K562 (cell line): Measurements from ENCODE around the gene ZKSCAN5. TPM values are rescaled to one million over a fixed set of nuclear protein-coding genes. Genes with fewer than 3 reads are reported as not detected.

Experiments
- ATAC-seq: fragments of 200-7000 bp; cut with Tn5 transposase; 3 replicates; pipeline ENCODE4 v1.9.1; 2020; ENCODE audit warnings: moderate library complexity
- BruUV-seq: library from RNA; stranded (reverse); fragments of 400-500 nt; replicated peaks from 2 replicates; lab custom pipeline; 2021; lab: Mats Ljungman, UMichigan
- CTCF ChIA-PET: fragments of 300-600 bp; formaldehyde crosslinking; extraction: SDS; loops from one replicate; lab custom pipeline; 2021; ENCODE audit warnings: low intra/inter-chr PET ratio; lab: Yijun Ruan, JAX
- POLR2A ChIA-PET: fragments of 300-600, 350-650 bp; sonication (Branson Sonifier 250); formaldehyde crosslinking; extraction: SDS; loops from one replicate; lab custom pipeline; 2021; ENCODE audit warnings: antibody characterized with exemption, inconsistent platforms; lab: Yijun Ruan, JAX
- DNase-seq, 4 experiments: peaks; one replicate each; pipeline versions ENCODE4 v3.0.0 to v3.0.0-alpha.2; 2011 to 2018; ENCODE audit warnings: low spot score in 3 of 4, mixed read lengths in 3 of 4; ENCODE audit errors: extremely low read depth in 1 of 4
- FAIRE-seq: peaks from 2 replicates; lab custom pipeline; 2011; peaks lifted over from hg19 to GRCh38; lab: Jason Lieb, UNC
- H2AFZ ChIP-seq: 2 replicates; pipeline ENCODE4 v1.6.0; 2011; ENCODE audit warnings: low read depth, low read length, control low read depth, inconsistent platforms
- H3K27ac ChIP-seq: fragments of 200-600 bp; 3 replicates; pipeline ENCODE4 v1.8.0; 2011; ENCODE audit warnings: low read depth, mild to moderate bottlenecking, control low read depth, inconsistent platforms, low read length, moderate library complexity, mixed read lengths; ENCODE audit errors: extremely low read depth
- H3K27me3 ChIP-seq, 2 experiments: fragments of 300-600 bp in 1 of 2; 2 replicates in 1 of 2; 3 replicates in 1 of 2; pipeline versions ENCODE4 v1.6.0 to v1.8.0; 2011; ENCODE audit warnings: inconsistent platforms in 2 of 2, low read length in 2 of 2, mild to moderate bottlenecking in 1 of 2, mixed read lengths in 1 of 2, moderate library complexity in 1 of 2; ENCODE audit not compliant: control insufficient read depth in 2 of 2, insufficient read depth in 2 of 2
- H3K36me3 ChIP-seq: fragments of 300-600 bp; 3 replicates; pipeline ENCODE4 v1.8.0; 2011; ENCODE audit warnings: mild to moderate bottlenecking, low read length, inconsistent platforms; ENCODE audit not compliant: control insufficient read depth, insufficient read depth
- H3K4me1 ChIP-seq, 2 experiments: fragments of 200-600 bp in 1 of 2; replicated peaks in 1 of 2; 2 replicates in 1 of 2; 3 replicates in 1 of 2; pipeline versions ENCODE4 v1.5.1 to v1.8.0; 2011; ENCODE audit warnings: inconsistent platforms in 2 of 2, low read length in 2 of 2, mild to moderate bottlenecking in 1 of 2, mixed read lengths in 1 of 2, moderate library complexity in 1 of 2; ENCODE audit not compliant: control insufficient read depth in 2 of 2, insufficient read depth in 2 of 2
- H3K4me2 ChIP-seq: 2 replicates; pipeline ENCODE4 v1.6.1; 2011; ENCODE audit warnings: low read length, control low read depth, inconsistent platforms, mixed read lengths; ENCODE audit not compliant: insufficient read depth
- H3K4me3 ChIP-seq: fragments of 200-600 bp; sonication (generic), shearing (Covaris generic); 2 replicates; pipeline ENCODE4 v1.5.1; 2016; ENCODE audit warnings: control low read depth, inconsistent platforms
- H3K79me2 ChIP-seq: fragments of 200-600 bp; 3 replicates; pipeline ENCODE4 v1.8.0; 2011; ENCODE audit warnings: low read length, inconsistent platforms; ENCODE audit not compliant: control insufficient read depth, insufficient read depth
- H3K9ac ChIP-seq, 2 experiments: 2 replicates each; pipeline versions ENCODE4 v1.6.0 to v1.6.1; 2011; ENCODE audit warnings: low read depth in 2 of 2, low read length in 2 of 2, control low read depth in 1 of 2, inconsistent platforms in 1 of 2, mild to moderate bottlenecking in 1 of 2, mixed read lengths in 1 of 2; ENCODE audit not compliant: insufficient read depth in 1 of 2
- H3K9me1 ChIP-seq: one replicate; pipeline ENCODE4 v1.6.0; 2011; ENCODE audit warnings: inconsistent platforms, mild to moderate bottlenecking, low read length, moderate library complexity; ENCODE audit not compliant: control insufficient read depth, insufficient read depth
- H3K9me3 ChIP-seq: replicated peaks from 2 replicates; pipeline ENCODE4 v1.5.1; 2011; ENCODE audit warnings: low read depth, low read length, inconsistent platforms; ENCODE audit not compliant: control insufficient read depth, insufficient read depth
- H4K20me1 ChIP-seq: replicated peaks from 2 replicates; pipeline ENCODE4 v1.6.1; 2011; ENCODE audit warnings: low read length, inconsistent platforms, mixed read lengths; ENCODE audit not compliant: control insufficient read depth, insufficient read depth
- ARID1B ChIP-seq: fragments of 450-650 bp; IDR thresholded peaks from 2 replicates; pipeline ENCODE4 v1.6.1; 2016; ENCODE audit warnings: antibody characterized with exemption, mild to moderate bottlenecking, inconsistent platforms
- GMEB1 ChIP-seq: fragments of 250-450 bp; sonication (Bioruptor Pico); IDR thresholded peaks from 2 replicates; pipeline ENCODE4 v1.4.0; 2020; ENCODE audit warnings: mild to moderate bottlenecking
- HDAC6 ChIP-seq: IDR thresholded peaks from 2 replicates; pipeline ENCODE4 v1.6.1; 2012; ENCODE audit warnings: low read depth, mild to moderate bottlenecking, control low read depth, inconsistent platforms, low read length, moderate library complexity
- MAFK ChIP-seq: IDR thresholded peaks from 2 replicates; pipeline ENCODE4 v1.6.1; 2011; ENCODE audit warnings: low read length, improper control_type of control experiment
- MLX ChIP-seq, 2 experiments: fragments of 450-650 bp in 1 of 2; sonication (generic) in 1 of 2; formaldehyde crosslinking; conservative IDR thresholded peaks; 2 replicates each; pipeline versions ENCODE4 v1.4.0 to v1.8.1; 2020 to 2022; ENCODE audit warnings: mild to moderate bottlenecking in 1 of 2, missing genetic modification reagents in 1 of 2
- PATZ1 ChIP-seq: fragments of 250-450 bp; sonication (Bioruptor Pico); IDR thresholded peaks from 2 replicates; pipeline ENCODE4 v1.5.0; 2020; ENCODE audit warnings: mild to moderate bottlenecking, borderline replicate concordance
- RREB1 ChIP-seq: fragments of 250-450 bp; sonication (Bioruptor Pico); IDR thresholded peaks from 2 replicates; pipeline ENCODE4 v1.4.0; 2020
- SAFB2 ChIP-seq: fragments of 200-400 bp; formaldehyde crosslinking; IDR thresholded peaks from 2 replicates; pipeline ENCODE4 v1.6.1; 2018; ENCODE audit warnings: borderline replicate concordance, low read length, low read depth, moderate library complexity; ENCODE audit not compliant: severe bottlenecking
- SMARCB1 ChIP-seq: IDR thresholded peaks from 2 replicates; pipeline ENCODE4 v1.6.1; 2011; ENCODE audit warnings: improper control_type of control experiment, low read depth; ENCODE audit not compliant: insufficient read length
- TRIM28 ChIP-seq: fragments of 450-650 bp; IDR thresholded peaks from 2 replicates; pipeline ENCODE4 v1.6.1; 2017
- ZC3H4 ChIP-seq: sonication (generic); formaldehyde crosslinking; IDR thresholded peaks from 2 replicates; pipeline ENCODE4 v1.9.0; 2021; ENCODE audit warnings: missing genetic modification reagents, borderline replicate concordance
- ZNF699 ChIP-seq: fragments of 250-450 bp; sonication (Bioruptor Pico); IDR thresholded peaks from 2 replicates; pipeline ENCODE4 v1.8.0; 2021; ENCODE audit warnings: mild to moderate bottlenecking, moderate library complexity; ENCODE audit not compliant: insufficient replicate concordance
- WGBS: fragments of 100-300 bp; shearing (Covaris generic); methylation state at CpG from one replicate; pipeline ENCODE4 v1.1.6; 2016; ENCODE audit warnings: low coverage, mixed read lengths; ENCODE audit not compliant: insufficient coverage; ENCODE audit errors: missing lambda C conversion rate; 5-methylcytosine and 5-hydroxymethylcytosine counted together
- in situ Hi-C: fragments of 300-500 bp; cut with MboI; formaldehyde crosslinking; loops from 4 replicates; pipeline ENCODE4 v1.15.0; 2018; ENCODE audit warnings: inconsistent platforms, mixed read lengths
- intact Hi-C: fragments of 100-400 bp; cut with micrococcal nuclease; formaldehyde crosslinking; loops from 2 replicates; pipeline ENCODE4 v1.14.2; 2022
- polyA plus RNA-seq, 8 experiments: library from polyadenylated mRNA; depleted of rRNA in 4 of 8; stranded (reverse) in 5 of 8; unstranded in 3 of 8; fragments of >200 nt; fragmentation: Nextera tagmentation in 2 of 8; fragmentation: Illumina TruSeq in 1 of 8; extraction: Ambion mirVana in 2 of 8; extraction: Trizol in 1 of 8; gene quantifications; 2 replicates each; pipeline versions ENCODE4 v1.2.1 to v1.2.3, GENCODE V29; 2011 to 2014; ENCODE audit warnings: inconsistent platforms in 1 of 8, missing spikeins in 1 of 8
- total RNA-seq, 7 experiments: library from RNA; depleted of rRNA in 6 of 7; stranded (reverse); fragments of >200 nt in 6 of 7; fragmentation: Illumina TruSeq in 2 of 7; extraction: Trizol in 2 of 7; gene quantifications; 2 replicates each; pipeline versions ENCODE4 v1.2.1 to v1.2.3, GENCODE V29; 2011 to 2021; ENCODE audit warnings: low replicate concordance in 1 of 7

The ZKSCAN5 gene
- total and polyA plus RNA-seq, 9 of the 15 experiments (the other 6 are each of a cell fraction or from before 2014, with no cell fraction given) = 4.2 to 19.0 (median 15.0) TPM

GRCh38 chr7:99460651-99461050 is 43.8 kb upstream of the ZKSCAN5 start:
- Histone ChIP-seq H3K9me3 (no peaks in the 10 kb centered on the region), H2AFZ (no peak overlapping the region), H3K4me1 (peaks cover 13 to 31% of the 10 kb centered on the region in 2 experiments; a peak in 4 of 5 replicates), H3K36me3 (peaks cover 94% of the 10 kb centered on the region), H3K27me3 (no peaks in the 10 kb centered on the region), H3K4me3 (no peak overlapping the region), H3K4me2 (no peak overlapping the region), H3K79me2 (peaks cover 87% of the 10 kb centered on the region), H3K9ac (peak overlapping the region in 1 of 2 experiments; percentile 33; a peak in 1 of 4 replicates), H3K27ac (no peak overlapping the region), H4K20me1 (peaks cover 58% of the 10 kb centered on the region), H3K9me1 (no peaks in the 10 kb centered on the region)
- 83% methylated on average over 11 of the region's 11 CpGs for WGBS
- ChIA-PET POLR2A (interaction anchor here (0.6 to 1.5 kb wide), 3 partner anchors 10 to 777 kb away, joined by 3 to 6 read pairs (median 3); partner anchors contain the start of genes BUD31 and PDAP1), CTCF (no interaction called here)
- FAIRE-seq (no peak), ATAC-seq (no peak), DNase-seq (no peak)
- BruUV-seq = no TSS peak
- intact Hi-C loops = no loop called here
- in situ Hi-C loops = no loop called here
- TF ChIP-seq ARID1B (no peak), TRIM28 (no peak), MLX (CRISPR knock-in tag; conservative IDR thresholded peaks at IDR 0.05) (no peak), SAFB2 (no peak), PATZ1 (no peak), RREB1 (CRISPR knock-in tag) (no peak), HDAC6 (no peak), ZC3H4 (no peak), ZNF699 (CRISPR knock-in tag) (no peak), SMARCB1 (no peak), MAFK (no peak), GMEB1 (CRISPR knock-in tag) (no peak)
